ENCODE data around the gene HTT-AS. TPM values are rescaled to one million over a fixed set of nuclear protein-coding genes. Genes with fewer than 3 reads are reported as not detected.

Gene HTT-AS
- total and polyA plus RNA-seq, 3 donors from 2014 or later, result not detected

GRCh38 chr4:3121110-3121509, 46.8 kb upstream of the HTT-AS start:
- 96% methylated on average over 9 of the region's 9 CpGs for WGBS, 2 donors
- DNase-seq, result no peak
- Histone ChIP-seq H3K4me3 (no peak overlapping the region), H3K27ac (no peak overlapping the region), H3K36me3 (ENCODE audit: low read depth, missing control alignments) (no peaks in the 10 kb centered on the region), H3K4me1 (peaks cover 27% of the 10 kb centered on the region), H3K27me3 (no peaks in the 10 kb centered on the region), H3K9me3 (no peaks in the 10 kb centered on the region)
- no peak for TF ChIP-seq POLR2A (IDR thresholded peaks at IDR 0.05)
- TF ChIP-seq, protein P1, sequence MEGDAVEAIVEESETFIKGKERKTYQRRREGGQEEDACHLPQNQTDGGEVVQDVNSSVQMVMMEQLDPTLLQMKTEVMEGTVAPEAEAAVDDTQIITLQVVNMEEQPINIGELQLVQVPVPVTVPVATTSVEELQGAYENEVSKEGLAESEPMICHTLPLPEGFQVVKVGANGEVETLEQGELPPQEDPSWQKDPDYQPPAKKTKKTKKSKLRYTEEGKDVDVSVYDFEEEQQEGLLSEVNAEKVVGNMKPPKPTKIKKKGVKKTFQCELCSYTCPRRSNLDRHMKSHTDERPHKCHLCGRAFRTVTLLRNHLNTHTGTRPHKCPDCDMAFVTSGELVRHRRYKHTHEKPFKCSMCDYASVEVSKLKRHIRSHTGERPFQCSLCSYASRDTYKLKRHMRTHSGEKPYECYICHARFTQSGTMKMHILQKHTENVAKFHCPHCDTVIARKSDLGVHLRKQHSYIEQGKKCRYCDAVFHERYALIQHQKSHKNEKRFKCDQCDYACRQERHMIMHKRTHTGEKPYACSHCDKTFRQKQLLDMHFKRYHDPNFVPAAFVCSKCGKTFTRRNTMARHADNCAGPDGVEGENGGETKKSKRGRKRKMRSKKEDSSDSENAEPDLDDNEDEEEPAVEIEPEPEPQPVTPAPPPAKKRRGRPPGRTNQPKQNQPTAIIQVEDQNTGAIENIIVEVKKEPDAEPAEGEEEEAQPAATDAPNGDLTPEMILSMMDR (IDR thresholded peaks at IDR 0.05), result no peak
- intact Hi-C loops (cut with DNase I; ENCODE audit: low total_unique reads), result no loop called here

- no peaks in the 10 kb centered on the region for H3K36me3 ChIP-seq (ENCODE audit: low read depth, missing control alignments)
Measured at GRCh38 chr4:3119464-3119863, 45.1 kb upstream of the HTT-AS start.

GRCh38 chr4:3118312-3118711, 44.0 kb upstream of the HTT-AS start:
- H3K27ac ChIP-seq, result no peak overlapping the region

More at GRCh38 chr4:3119464-3119863, 45.1 kb upstream of the HTT-AS start:
- no peak for DNase-seq
- no peaks in the 10 kb centered on the region for H3K9me3 ChIP-seq
- no peak overlapping the region for H3K4me3 ChIP-seq
- H3K4me1 ChIP-seq, result peaks cover 35% of the 10 kb centered on the region
- no peak for TF ChIP-seq POLR2A (IDR thresholded peaks at IDR 0.05)
- TF ChIP-seq, protein P1 (IDR thresholded peaks at IDR 0.05), result no peak
- no peaks in the 10 kb centered on the region for H3K27me3 ChIP-seq
- intact Hi-C loops (cut with DNase I; ENCODE audit: low total_unique reads), result no loop called here
- H3K27ac ChIP-seq, result no peak overlapping the region
- 91 to 95% methylated on average over 2 of the region's 2 CpGs for WGBS, 2 donors

DNA sequence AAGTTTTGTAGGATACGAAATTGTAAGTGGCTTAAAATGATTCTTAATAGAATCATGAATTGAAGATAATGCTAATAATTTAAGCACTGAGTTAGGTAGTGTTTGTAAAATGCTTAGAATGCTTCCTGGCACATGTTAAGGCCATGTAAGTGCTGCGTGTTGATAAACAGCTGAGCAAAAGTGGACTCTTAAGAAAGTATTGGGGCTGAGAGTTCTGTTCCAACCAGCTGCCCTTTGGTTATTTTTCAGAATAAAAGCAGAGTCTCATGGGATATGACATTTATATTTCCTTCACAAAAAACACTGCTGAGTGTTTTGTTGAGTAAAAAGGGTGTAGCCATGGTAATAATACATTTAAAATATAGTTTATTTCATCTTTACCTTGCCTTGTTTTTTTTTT, 42.6 kb upstream of the HTT-AS start:
- Histone ChIP-seq H3K4me1 (peaks cover 31% of the 10 kb centered on the region), H3K27ac (peak overlapping the region in 1 of 2 donors; percentile 51), H3K9me3 (no peaks in the 10 kb centered on the region), H3K27me3 (no peaks in the 10 kb centered on the region), H3K4me3 (no peak overlapping the region), H3K36me3 (ENCODE audit: low read depth, missing control alignments) (no peaks in the 10 kb centered on the region)
- no peak for TF ChIP-seq POLR2A (IDR thresholded peaks at IDR 0.05)
- TF ChIP-seq, protein P1 (IDR thresholded peaks at IDR 0.05), result no peak
- intact Hi-C loops (cut with DNase I; ENCODE audit: low total_unique reads), result no loop called here
- DNase-seq, result no peak
- 65 to 68% methylated on average over 2 of the region's 2 CpGs for WGBS, 2 donors

More at GRCh38 chr4:3118312-3118711, 44.0 kb upstream of the HTT-AS start:
- intact Hi-C loops (cut with DNase I; ENCODE audit: low total_unique reads), result no loop called here
- Histone ChIP-seq H3K36me3 (ENCODE audit: low read depth, missing control alignments) (no peaks in the 10 kb centered on the region), H3K27me3 (no peaks in the 10 kb centered on the region), H3K4me1 (peaks cover 36% of the 10 kb centered on the region), H3K4me3 (no peak overlapping the region), H3K9me3 (no peaks in the 10 kb centered on the region)
- WGBS, 2 donors, result 93 to 95% methylated on average over 8 of the region's 8 CpGs
- TF ChIP-seq, protein P1 (IDR thresholded peaks at IDR 0.05), result no peak
- TF ChIP-seq POLR2A (IDR thresholded peaks at IDR 0.05), result no peak
- no peak for DNase-seq

GRCh38 chr4:3115637-3116270, 41.4 kb upstream of the HTT-AS start:
- peak; percentile 48 for DNase-seq
- no peaks in the 10 kb centered on the region for H3K27me3 ChIP-seq
- no peak overlapping the region for H3K4me3 ChIP-seq
- TF ChIP-seq, protein P1 (IDR thresholded peaks at IDR 0.05), result no peak
- TF ChIP-seq POLR2A (IDR thresholded peaks at IDR 0.05), result no peak
- H3K36me3 ChIP-seq (ENCODE audit: low read depth, missing control alignments), result no peaks in the 10 kb centered on the region
- peak overlapping the region; percentile 1 to 51 for H3K27ac ChIP-seq
- H3K9me3 ChIP-seq, result no peaks in the 10 kb centered on the region
- intact Hi-C loops (cut with DNase I; ENCODE audit: low total_unique reads), result no loop called here
- H3K4me1 ChIP-seq, result peaks cover 28% of the 10 kb centered on the region
- WGBS, 2 donors, result 46 to 54% methylated on average over 15 of the region's 15 CpGs
